Progenitor cell of endocrine pancreas (in vitro differentiated cells): ENCODE results near the gene PRDM16. TPM values are rescaled to one million over a fixed set of nuclear protein-coding genes. Genes with fewer than 3 reads are reported as not detected.
A peak's percentile ranks its signal among the peaks of the same experiment; 100 is the strongest.

ENCODE experiments used
- DNase-seq: peaks from one replicate; pipeline ENCODE4 v3.0.0; 2021; ENCODE audit warnings: low spot score; ENCODE audit not compliant: unreplicated experiment
- H3K27ac Mint-ChIP-seq: 2 replicates; pipeline ENCODE4 v1.8.0; 2021; ENCODE audit warnings: mild to moderate bottlenecking, moderate library complexity, mixed read lengths
- H3K27me3 Mint-ChIP-seq: 2 replicates; pipeline ENCODE4 v1.8.0; 2021; ENCODE audit warnings: mixed read lengths
- H3K36me3 Mint-ChIP-seq: 2 replicates; pipeline ENCODE4 v1.8.0; 2022; ENCODE audit warnings: mixed read lengths; ENCODE audit not compliant: insufficient read depth
- H3K4me1 Mint-ChIP-seq: 2 replicates; pipeline ENCODE4 v1.8.0; 2021; ENCODE audit warnings: low read depth, mixed read lengths
- H3K4me3 Mint-ChIP-seq: 2 replicates; pipeline ENCODE4 v1.8.0; 2021; ENCODE audit warnings: low read depth, mild to moderate bottlenecking, moderate library complexity, mixed read lengths
- H3K9me3 Mint-ChIP-seq: 2 replicates; pipeline ENCODE4 v1.8.0; 2021; ENCODE audit warnings: low read depth, mixed read lengths
- total RNA-seq: library from RNA; stranded (reverse); gene quantifications from 2 replicates; pipeline ENCODE4 v1.2.1, GENCODE V29; 2021
- TF ChIP-seq, protein P1 (sequence below): fragments of 200-600 bp; sonication (generic); IDR thresholded peaks from one replicate; pipeline ENCODE4 v1.5.0; 2021; ENCODE audit warnings: antibody characterized with exemption, mild to moderate bottlenecking; ENCODE audit not compliant: unreplicated experiment

Gene PRDM16
- total RNA-seq, 1 donor from 2014 or later: 69.1 TPM

DNA sequence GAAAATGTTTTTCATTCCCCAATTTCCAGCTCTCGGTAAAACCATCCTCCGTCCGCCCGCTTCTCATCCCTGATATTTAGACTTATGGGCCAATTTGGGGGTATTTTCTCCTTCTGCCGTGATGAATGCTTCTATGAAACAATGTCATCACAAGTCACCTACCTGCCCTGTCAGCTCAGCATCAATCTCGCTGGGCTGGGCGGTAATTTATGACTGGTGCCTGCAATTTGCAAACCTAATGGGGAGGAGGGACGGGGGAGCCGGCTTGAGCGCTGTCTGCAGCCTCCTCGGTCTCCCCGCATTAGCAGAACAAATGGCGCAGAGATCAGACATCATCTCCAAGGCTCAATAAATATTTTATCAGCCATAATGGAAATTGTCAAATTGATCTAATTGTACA lies 72.1 kb downstream of the PRDM16 start:
- Mint-ChIP-seq H3K36me3 (no peaks in the 10 kb centered on the region), H3K4me3 (no peak overlapping the region), H3K27me3 (no peaks in the 10 kb centered on the region), H3K9me3 (no peaks in the 10 kb centered on the region), H3K27ac (peak overlapping the region; percentile 50), H3K4me1 (peaks cover 49% of the 10 kb centered on the region)
- TF ChIP-seq, protein P1, sequence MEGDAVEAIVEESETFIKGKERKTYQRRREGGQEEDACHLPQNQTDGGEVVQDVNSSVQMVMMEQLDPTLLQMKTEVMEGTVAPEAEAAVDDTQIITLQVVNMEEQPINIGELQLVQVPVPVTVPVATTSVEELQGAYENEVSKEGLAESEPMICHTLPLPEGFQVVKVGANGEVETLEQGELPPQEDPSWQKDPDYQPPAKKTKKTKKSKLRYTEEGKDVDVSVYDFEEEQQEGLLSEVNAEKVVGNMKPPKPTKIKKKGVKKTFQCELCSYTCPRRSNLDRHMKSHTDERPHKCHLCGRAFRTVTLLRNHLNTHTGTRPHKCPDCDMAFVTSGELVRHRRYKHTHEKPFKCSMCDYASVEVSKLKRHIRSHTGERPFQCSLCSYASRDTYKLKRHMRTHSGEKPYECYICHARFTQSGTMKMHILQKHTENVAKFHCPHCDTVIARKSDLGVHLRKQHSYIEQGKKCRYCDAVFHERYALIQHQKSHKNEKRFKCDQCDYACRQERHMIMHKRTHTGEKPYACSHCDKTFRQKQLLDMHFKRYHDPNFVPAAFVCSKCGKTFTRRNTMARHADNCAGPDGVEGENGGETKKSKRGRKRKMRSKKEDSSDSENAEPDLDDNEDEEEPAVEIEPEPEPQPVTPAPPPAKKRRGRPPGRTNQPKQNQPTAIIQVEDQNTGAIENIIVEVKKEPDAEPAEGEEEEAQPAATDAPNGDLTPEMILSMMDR: no peak
- no peak for DNase-seq

DNA sequence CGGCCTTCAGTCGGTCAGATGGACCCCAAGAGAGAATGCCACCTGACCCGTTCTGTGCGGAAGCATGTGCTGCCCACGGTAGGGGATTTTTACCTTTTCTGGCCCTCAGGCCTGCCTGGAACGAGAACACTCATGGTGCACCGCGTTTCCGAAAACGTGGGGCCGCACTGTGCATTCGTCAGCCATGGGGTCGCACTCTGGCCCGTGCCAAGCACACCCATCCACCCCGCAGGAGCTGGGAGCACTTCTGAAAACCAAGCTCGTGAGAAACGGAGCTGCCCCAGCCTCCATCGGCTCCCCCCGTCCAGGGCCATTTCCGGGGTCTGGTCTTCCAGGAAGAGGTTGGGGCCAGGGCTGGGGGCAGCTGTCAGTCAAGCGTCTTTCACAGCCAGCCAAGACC lies 72.8 kb downstream of the PRDM16 start:
- TF ChIP-seq, protein P1: no peak
- no peak for DNase-seq
- Mint-ChIP-seq H3K27me3 (no peaks in the 10 kb centered on the region), H3K4me1 (peaks cover 50% of the 10 kb centered on the region), H3K4me3 (no peak overlapping the region), H3K27ac (no peak overlapping the region), H3K9me3 (no peaks in the 10 kb centered on the region), H3K36me3 (no peaks in the 10 kb centered on the region)

DNA sequence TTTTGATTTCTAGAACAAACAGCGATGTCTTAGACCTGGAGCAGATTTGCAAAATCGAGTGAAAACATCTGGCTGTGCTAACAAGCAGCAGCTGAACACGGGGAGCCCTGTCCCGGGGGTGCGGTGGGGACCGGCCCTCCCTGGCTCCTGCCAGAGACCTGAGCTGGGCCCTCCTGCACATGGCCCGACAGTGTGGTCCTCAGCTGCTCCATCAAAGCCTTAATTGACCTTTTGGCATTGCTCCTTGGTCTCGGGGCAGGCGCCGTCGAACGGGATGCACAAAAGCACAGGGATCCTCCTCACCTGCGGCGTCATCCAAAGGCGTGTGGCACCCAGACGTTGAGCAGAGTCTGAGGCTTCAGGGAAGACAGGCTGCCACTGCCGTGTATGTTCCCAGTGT lies 73.2 kb downstream of the PRDM16 start:
- Mint-ChIP-seq H3K4me3 (no peak overlapping the region), H3K27ac (no peak overlapping the region), H3K4me1 (peaks cover 48% of the 10 kb centered on the region), H3K36me3 (no peaks in the 10 kb centered on the region), H3K9me3 (no peaks in the 10 kb centered on the region), H3K27me3 (no peaks in the 10 kb centered on the region)
- no peak for DNase-seq
- TF ChIP-seq, protein P1: no peak

DNA sequence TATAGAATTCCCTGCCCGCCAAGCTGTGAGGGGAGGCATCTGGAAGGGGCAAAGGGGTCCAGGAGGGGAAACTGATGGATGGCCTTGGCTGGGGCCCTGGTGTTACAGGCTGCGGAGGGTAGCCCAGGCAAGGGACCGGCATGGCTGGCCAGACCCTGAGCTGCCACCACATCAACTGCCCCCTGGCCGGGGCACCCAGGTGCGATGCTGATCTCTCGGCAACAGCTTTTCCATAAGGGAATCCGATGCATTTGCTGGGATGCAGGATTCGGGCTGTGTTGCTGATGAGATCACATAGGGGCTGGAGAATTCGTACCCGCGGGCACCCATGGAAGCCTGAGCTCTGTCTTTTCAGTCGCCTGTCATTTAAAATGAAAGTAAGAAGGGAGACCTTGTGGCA lies 73.7 kb downstream of the PRDM16 start:
- DNase-seq: no peak
- peaks cover 45% of the 10 kb centered on the region for H3K4me1 Mint-ChIP-seq

DNA sequence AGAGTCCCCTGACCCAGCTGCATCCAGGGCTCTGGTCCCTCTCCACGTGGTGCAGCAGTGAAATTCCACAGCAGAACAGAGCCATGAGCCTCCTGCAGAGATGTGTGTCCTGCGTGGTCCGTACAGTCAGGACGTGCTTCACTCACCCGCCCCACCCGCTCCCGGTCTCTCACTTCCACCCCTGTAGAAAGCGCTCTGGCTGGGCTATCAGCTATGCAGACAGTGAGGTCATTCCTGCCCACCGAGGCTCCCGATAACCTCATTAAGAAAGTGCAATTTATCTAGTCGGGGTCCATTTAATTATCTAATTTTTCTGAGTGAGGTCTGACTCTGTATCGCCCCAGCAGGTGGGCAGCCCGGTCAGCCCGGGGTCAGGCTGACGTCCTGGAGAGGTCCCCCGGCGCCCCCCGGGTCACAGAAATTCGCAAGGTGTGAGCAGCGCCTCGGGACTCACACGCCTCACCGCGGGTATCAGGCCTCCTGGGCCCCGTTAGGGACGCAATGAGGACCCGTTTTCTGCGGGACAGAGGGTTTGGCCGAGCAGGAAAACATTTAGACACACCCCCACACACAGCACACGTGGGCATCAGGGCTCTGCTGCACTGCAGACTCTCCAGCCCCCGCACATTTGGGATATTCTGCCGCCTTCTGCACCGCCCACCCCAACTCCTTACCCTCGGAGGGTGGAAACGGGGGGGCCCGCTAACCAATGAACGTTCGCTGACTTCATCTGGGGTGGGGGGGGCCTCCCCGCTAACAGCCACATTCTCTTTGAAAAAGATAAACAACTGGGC lies 76.7 kb downstream of the PRDM16 start:
- peaks cover 20% of the 10 kb centered on the region for H3K4me1 Mint-ChIP-seq
- no peak overlapping the region for H3K27ac Mint-ChIP-seq
- H3K4me3 Mint-ChIP-seq: no peak overlapping the region
- no peaks in the 10 kb centered on the region for H3K9me3 Mint-ChIP-seq
- DNase-seq: no peak
- TF ChIP-seq, protein P1: no peak
- H3K27me3 Mint-ChIP-seq: no peaks in the 10 kb centered on the region
- H3K36me3 Mint-ChIP-seq: no peaks in the 10 kb centered on the region

More for the DNA sequence above, 73.7 kb downstream of the PRDM16 start:
- no peaks in the 10 kb centered on the region for H3K9me3 Mint-ChIP-seq
- TF ChIP-seq, protein P1: no peak
- H3K4me3 Mint-ChIP-seq: no peak overlapping the region
- H3K27me3 Mint-ChIP-seq: no peaks in the 10 kb centered on the region
- no peaks in the 10 kb centered on the region for H3K36me3 Mint-ChIP-seq
- H3K27ac Mint-ChIP-seq: no peak overlapping the region
